GM23248 (cell line): ENCODE results near the gene CHAC1. TPM values are rescaled to one million over a fixed set of nuclear protein-coding genes. Genes with fewer than 3 reads are reported as not detected.

Source experiments
- DNase-seq: peaks from one replicate; pipeline ENCODE4 v3.0.0-alpha.2; 2015
- H2AFZ ChIP-seq: fragments of 200-600 bp; sonication (generic); 2 replicates; pipeline ENCODE4 v1.6.1; 2016; ENCODE audit warnings: antibody characterized with exemption
- H3F3A ChIP-seq: fragments of 200-600 bp; sonication (generic); 2 replicates; pipeline ENCODE4 v1.6.1; 2016; ENCODE audit warnings: mild to moderate bottlenecking, antibody characterized with exemption, mixed run types; ENCODE audit not compliant: insufficient read depth
- H3K27ac ChIP-seq: fragments of 200-600 bp; sonication (generic); 2 replicates; pipeline ENCODE4 v1.5.1; 2016; ENCODE audit warnings: mild to moderate bottlenecking
- H3K27me3 ChIP-seq: fragments of 200-600 bp; sonication (generic); replicated peaks from 2 replicates; pipeline ENCODE4 v1.6.1; 2016; ENCODE audit warnings: mild to moderate bottlenecking; ENCODE audit not compliant: insufficient read depth
- H3K36me3 ChIP-seq: fragments of 200-600 bp; sonication (generic); 2 replicates; pipeline ENCODE4 v1.6.1; 2016; ENCODE audit warnings: low read depth, mild to moderate bottlenecking
- H3K4me1 ChIP-seq: fragments of 200-600 bp; sonication (generic); 2 replicates; pipeline ENCODE4 v1.6.1; 2016; ENCODE audit warnings: mild to moderate bottlenecking; ENCODE audit not compliant: insufficient read depth
- H3K4me2 ChIP-seq: fragments of 200-600 bp; sonication (generic); one replicate; pipeline ENCODE4 v1.6.1; 2016; ENCODE audit warnings: mild to moderate bottlenecking; ENCODE audit not compliant: unreplicated experiment
- H3K4me3 ChIP-seq: fragments of 200-600 bp; sonication (generic); 2 replicates; pipeline ENCODE4 v1.5.1; 2016; ENCODE audit warnings: mild to moderate bottlenecking
- H3K79me2 ChIP-seq: fragments of 200-600 bp; sonication (generic); 2 replicates; pipeline ENCODE4 v1.6.1; 2016; ENCODE audit warnings: mild to moderate bottlenecking; ENCODE audit not compliant: insufficient read depth
- H3K9ac ChIP-seq: fragments of 200-600 bp; sonication (generic); 2 replicates; pipeline ENCODE4 v1.6.1; 2016; ENCODE audit warnings: mild to moderate bottlenecking
- H3K9me2 ChIP-seq: fragments of 200-600 bp; sonication (generic); 2 replicates; pipeline ENCODE4 v1.6.1; 2016; ENCODE audit warnings: mixed run types, mild to moderate bottlenecking, moderate library complexity; ENCODE audit not compliant: insufficient read depth
- H3K9me3 ChIP-seq: fragments of 200-600 bp; sonication (generic); one replicate; pipeline ENCODE4 v1.6.1; 2017; ENCODE audit warnings: low read depth
- H4K20me1 ChIP-seq: fragments of 200-600 bp; sonication (generic); 2 replicates; pipeline ENCODE4 v1.6.0; 2016; ENCODE audit not compliant: insufficient read depth
- EZH2 ChIP-seq: fragments of 200-600 bp; sonication (generic); IDR thresholded peaks from 2 replicates; pipeline ENCODE4 v1.6.1; 2018; ENCODE audit warnings: antibody characterized with exemption, mild to moderate bottlenecking; ENCODE audit not compliant: insufficient read depth, poor library complexity, severe bottlenecking
- EZH2phosphoT487 ChIP-seq: fragments of 200-600 bp; sonication (generic); IDR thresholded peaks from 2 replicates; pipeline ENCODE4 v1.6.1; 2018; ENCODE audit warnings: antibody characterized with exemption, moderate library complexity, mild to moderate bottlenecking, low read depth; ENCODE audit not compliant: insufficient read depth
- WGBS, 2 experiments: methylation state at CpG; one replicate each; pipeline ENCODE4 v1.1.6; 2015 to 2017; ENCODE audit warnings: low lambda C conversion rate in 2 of 2, low coverage in 1 of 2; ENCODE audit errors: missing lambda C conversion rate in 2 of 2; 5-methylcytosine and 5-hydroxymethylcytosine counted together
- in situ Hi-C: fragments of 300-500 bp; cut with MboI; formaldehyde crosslinking; loops from 2 replicates; pipeline ENCODE4 v1.15.0; 2020
- polyA plus RNA-seq: library from polyadenylated mRNA; unstranded; fragments of >200 nt; fragmentation: Nextera tagmentation; extraction: Ambion mirVana; gene quantifications from 2 replicates; pipeline ENCODE4 v1.2.1, GENCODE V29; 2016
- total RNA-seq: library from RNA; depleted of rRNA; stranded (reverse); fragments of >200 nt; shearing (Covaris generic); gene quantifications from 2 replicates; pipeline ENCODE4 v1.2.3, GENCODE V29; 2014

The CHAC1 gene
- total and polyA plus RNA-seq, 2 experiments from 2014 or later: 43.8 to 74.4 TPM

DNA sequence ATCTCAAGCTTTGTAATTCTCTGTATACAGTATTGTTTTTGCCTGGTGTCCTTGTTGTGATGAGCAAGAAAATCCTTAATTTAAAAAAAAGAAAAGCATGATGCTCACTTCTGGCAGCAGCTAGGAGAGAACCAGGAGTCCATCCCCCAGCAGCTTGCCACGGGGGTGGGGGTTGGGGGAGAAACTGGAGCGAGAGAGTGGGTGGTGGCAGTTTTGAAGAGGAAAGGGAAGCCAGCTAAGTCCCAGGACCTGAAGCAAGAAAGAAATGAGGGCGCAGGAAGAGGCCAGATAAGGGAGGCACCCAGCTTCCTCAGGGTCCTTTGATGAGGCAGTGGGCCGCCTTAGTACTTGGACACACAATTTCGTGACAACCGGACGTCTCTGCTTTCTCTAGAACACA is 23.5 kb downstream of the CHAC1 start:
- Histone ChIP-seq H3K9me3 (no peaks in the 10 kb centered on the region), H3K4me3 (no peak overlapping the region), H3K9ac (no peak overlapping the region), H3K27ac (no peak overlapping the region), H3K9me2 (no peaks in the 10 kb centered on the region), H3F3A (no peaks in the 10 kb centered on the region), H2AFZ (no peak overlapping the region), H3K79me2 (no peaks in the 10 kb centered on the region), H3K27me3 (no peaks in the 10 kb centered on the region), H4K20me1 (no peaks in the 10 kb centered on the region), H3K4me1 (peaks cover 15% of the 10 kb centered on the region; the same call in 1 of the 2 replicates), H3K4me2 (no peak overlapping the region), H3K36me3 (peaks cover 29% of the 10 kb centered on the region; the same call in 1 of the 2 replicates)
- DNase-seq: no peak
- TF ChIP-seq EZH2phosphoT487: no peak
- no peak for TF ChIP-seq EZH2
- in situ Hi-C loops: no loop called here
- WGBS, 2 experiments: 72 to 74% methylated on average over 6 to 7 of the region's 7 CpGs

DNA sequence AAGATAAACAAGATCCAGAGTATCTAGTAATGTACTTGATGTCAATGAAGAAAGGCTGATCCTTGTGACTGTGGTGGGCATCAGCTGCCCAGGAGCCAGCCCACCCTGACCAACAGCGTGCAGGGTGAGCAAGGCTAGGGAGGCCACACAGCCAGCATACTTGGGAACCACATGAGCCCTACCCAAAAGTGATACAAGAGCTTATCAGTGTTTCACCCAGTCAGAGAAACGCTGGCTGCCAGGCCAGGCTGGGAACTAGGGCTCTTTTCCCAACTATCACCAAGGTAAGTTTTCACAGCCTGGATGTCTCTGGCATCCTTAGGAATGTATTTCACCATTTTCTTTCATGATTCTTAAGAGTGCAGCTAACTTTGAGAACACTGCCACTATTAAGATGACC is 24.9 kb downstream of the CHAC1 start:
- H3K79me2 ChIP-seq: no peaks in the 10 kb centered on the region
- TF ChIP-seq EZH2 (no peak), EZH2phosphoT487 (no peak)
- no peak overlapping the region for H3K9ac ChIP-seq
- H2AFZ ChIP-seq: no peak overlapping the region
- H4K20me1 ChIP-seq: no peaks in the 10 kb centered on the region
- no peak overlapping the region for H3K4me3 ChIP-seq
- in situ Hi-C loops: no loop called here
- no peaks in the 10 kb centered on the region for H3K9me2 ChIP-seq
- peaks cover 36% of the 10 kb centered on the region; the same call in 1 of the 2 replicates for H3K36me3 ChIP-seq
- H3K27me3 ChIP-seq: no peaks in the 10 kb centered on the region
- DNase-seq: no peak
- no peaks in the 10 kb centered on the region for H3K9me3 ChIP-seq
- 56 to 64% methylated on average over 2 of the region's 2 CpGs for WGBS, 2 experiments
- no peak overlapping the region for H3K4me2 ChIP-seq
- peaks cover 6% of the 10 kb centered on the region for H3F3A ChIP-seq
- no peak overlapping the region for H3K27ac ChIP-seq
- H3K4me1 ChIP-seq: peaks cover 25% of the 10 kb centered on the region

DNA sequence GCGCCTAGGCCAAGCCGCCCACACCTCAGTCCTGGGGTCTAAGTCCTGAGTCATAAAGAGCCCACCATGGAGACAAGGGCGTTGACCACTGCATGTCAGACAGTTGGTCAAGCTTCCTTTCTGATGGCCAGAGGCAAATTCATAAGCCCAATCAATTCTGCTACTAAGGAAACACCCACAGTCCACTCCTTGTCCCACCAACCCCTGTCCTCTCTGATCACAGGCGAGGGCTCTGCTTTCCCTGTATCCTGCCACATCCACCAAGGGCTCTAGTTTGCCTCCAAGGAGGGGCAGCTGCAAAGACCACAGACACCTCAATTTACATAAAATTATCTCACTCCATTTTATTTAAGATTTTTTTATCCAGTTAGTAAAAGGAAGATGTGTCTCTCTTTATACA is 25.3 kb downstream of the CHAC1 start:
- no peak overlapping the region for H3K27ac ChIP-seq
- no peak overlapping the region for H3K9ac ChIP-seq
- H3K79me2 ChIP-seq: no peaks in the 10 kb centered on the region
- TF ChIP-seq EZH2phosphoT487: no peak
- TF ChIP-seq EZH2: no peak
- H3F3A ChIP-seq: peaks cover 11% of the 10 kb centered on the region
- no peaks in the 10 kb centered on the region for H3K9me3 ChIP-seq
- H3K4me1 ChIP-seq: peaks cover 29% of the 10 kb centered on the region
- WGBS, 2 experiments: 99 to 100% methylated on average over 4 of the region's 4 CpGs
- H3K9me2 ChIP-seq: no peaks in the 10 kb centered on the region
- H3K36me3 ChIP-seq: peaks cover 40% of the 10 kb centered on the region; the same call in 1 of the 2 replicates
- no peak overlapping the region for H2AFZ ChIP-seq
- H3K27me3 ChIP-seq: no peaks in the 10 kb centered on the region
- H3K4me3 ChIP-seq: no peak overlapping the region
- no peak overlapping the region for H3K4me2 ChIP-seq
- in situ Hi-C loops: no loop called here
- no peak for DNase-seq
- H4K20me1 ChIP-seq: no peaks in the 10 kb centered on the region

DNA sequence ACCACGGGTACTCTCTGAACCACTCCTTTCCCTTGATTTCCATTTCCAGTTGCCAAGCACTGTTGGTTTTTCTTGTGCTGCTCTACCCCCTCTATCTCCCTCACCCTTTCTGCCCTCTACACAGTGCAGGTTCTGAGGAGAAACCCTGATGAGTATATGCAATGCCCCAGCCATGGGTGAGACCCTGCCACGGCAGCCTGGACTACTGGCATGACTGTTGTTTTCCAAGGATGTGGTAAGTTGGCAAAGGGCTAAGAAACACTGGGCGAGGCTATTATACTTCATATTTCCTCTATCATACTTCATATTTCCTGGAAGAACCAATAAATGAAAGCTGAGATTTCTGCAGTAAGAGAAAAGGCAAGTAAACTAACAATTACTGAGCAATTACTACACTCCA is 27.9 kb downstream of the CHAC1 start:
- TF ChIP-seq EZH2phosphoT487: no peak
- no peak for TF ChIP-seq EZH2
- Histone ChIP-seq H3K4me2 (no peak overlapping the region), H3K4me3 (no peak overlapping the region), H4K20me1 (no peaks in the 10 kb centered on the region), H3F3A (peaks cover 36% of the 10 kb centered on the region), H3K9ac (no peak overlapping the region), H3K27ac (0 out of 2 replicates have a peak overlapping the region, but pooled peaks have one; percentile 12), H3K79me2 (no peaks in the 10 kb centered on the region), H3K9me3 (no peaks in the 10 kb centered on the region), H3K4me1 (peaks cover 53% of the 10 kb centered on the region), H3K9me2 (no peaks in the 10 kb centered on the region), H3K27me3 (no peaks in the 10 kb centered on the region), H3K36me3 (peaks cover 51% of the 10 kb centered on the region; the same call in 1 of the 2 replicates), H2AFZ (no peak overlapping the region)
- in situ Hi-C loops: no loop called here
- peak; percentile 21 for DNase-seq
- 42 to 57% methylated on average over 3 of the region's 3 CpGs for WGBS, 2 experiments
